ENCODE results near the gene SLC29A4. TPM values are rescaled to one million over a fixed set of nuclear protein-coding genes. Genes with fewer than 3 reads are reported as not detected.

Gene SLC29A4
- total and polyA plus RNA-seq, 2 of the 8 experiments (the other 6 are each of a cell fraction or from before 2014, with no cell fraction given) = 6.9 to 15.1 TPM

- TF ChIP-seq TCF12 (IDR thresholded peaks at IDR 0.05; ENCODE audit: low read depth, low read length) = no peak
- no peak for TF ChIP-seq SP2 (IDR thresholded peaks at IDR 0.05; ENCODE audit: low read length)
- no peak for TF ChIP-seq POLR2A (IDR thresholded peaks at IDR 0.05; ENCODE audit: control extremely low read depth in 1 of 2, low read depth in 2 of 2, low read length in 2 of 2)
- TF ChIP-seq TAF7 (optimal IDR thresholded peaks at IDR 0.05; ENCODE audit: borderline replicate concordance, low read depth, low read length) = no peak
Observed at GRCh38 chr7:5349005-5349380, 66.2 kb downstream of the SLC29A4 start (continued).
